Measurements from ENCODE around the gene MRPL39. TPM values are rescaled to one million over a fixed set of nuclear protein-coding genes. Genes with fewer than 3 reads are reported as not detected.

Gene MRPL39
- total and polyA plus RNA-seq, 2 donors (not counting 1 experiment from before 2014, with no cell fraction given) = 10.1 to 19.7 TPM

DNA sequence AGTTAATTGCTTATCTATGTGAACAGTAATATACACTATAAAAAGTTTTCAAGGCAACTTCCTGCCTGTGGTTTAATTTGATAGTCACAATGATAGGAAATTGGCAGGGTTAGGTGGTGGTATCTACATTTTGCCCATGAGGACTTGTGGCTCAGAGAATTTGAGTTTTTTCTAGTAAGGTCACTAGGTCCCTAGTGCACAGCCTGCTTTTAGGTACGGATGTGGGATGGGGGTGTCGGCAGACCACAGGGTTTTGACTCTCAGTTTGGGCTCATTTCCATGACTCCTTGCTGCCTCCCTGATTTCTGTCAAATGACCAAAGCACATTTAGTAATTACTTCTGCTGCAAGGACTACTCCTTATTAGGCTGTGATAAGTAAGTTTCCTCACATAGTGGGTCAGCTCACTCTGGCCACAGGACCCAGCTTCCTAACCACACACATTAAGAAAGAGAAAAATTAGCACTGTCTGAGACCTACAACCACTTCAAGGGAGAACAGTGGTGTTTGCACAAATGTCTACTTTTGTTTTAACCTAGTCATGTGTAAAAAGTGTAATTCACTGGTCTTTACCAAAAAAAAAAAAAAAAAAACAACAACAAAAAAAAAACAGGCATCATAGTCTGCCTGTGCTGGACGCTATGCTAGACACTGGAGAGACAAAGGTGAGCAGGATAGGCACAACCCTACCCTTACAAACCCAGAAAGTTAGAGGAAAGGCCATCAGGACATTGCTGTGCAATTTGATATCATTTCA is 43.7 kb downstream of the MRPL39 start:
- Histone ChIP-seq H3K4me2 (replicated peaks; ENCODE audit: low read depth, low read length, poor library complexity, severe bottlenecking) (peak overlapping the region; percentile 79), H3K4me1 (ENCODE audit: control insufficient read depth in 2 of 2, insufficient read depth in 2 of 2, low read length in 2 of 2) (peaks cover 47 to 58% of the 10 kb centered on the region in 2 donors), H3K9ac (ENCODE audit: low read length) (peak overlapping the region; percentile 76), H4K20me1 (ENCODE audit: control insufficient read depth, insufficient read depth, low read length, poor library complexity, severe bottlenecking) (no peaks in the 10 kb centered on the region), H3K9me3 (ENCODE audit: control extremely low read depth in 1 of 3, control insufficient read depth in 2 of 3, insufficient read depth in 1 of 3, low read length in 2 of 3) (no peaks in the 10 kb centered on the region), H3K79me2 (ENCODE audit: control insufficient read depth, insufficient read depth, low read length) (peaks cover 31% of the 10 kb centered on the region), H3K27ac (ENCODE audit: low read length in 2 of 2) (peak overlapping the region; percentile 78 to 83), H3K36me3 (replicated peaks in 1 of 2; ENCODE audit: control extremely low read depth in 1 of 2, control insufficient read depth in 1 of 2, extremely low read depth in 1 of 2, insufficient read depth in 2 of 2, low read length in 1 of 2) (peaks cover 0 to 3% of the 10 kb centered on the region in 2 experiments), H3K4me3 (ENCODE audit: control extremely low read depth in 1 of 5, extremely low read depth in 1 of 5, insufficient read depth in 1 of 5, low read depth in 2 of 5, low read length in 4 of 5) (peak overlapping the region in 4 of 5 experiments; percentile 61 to 86 (median 76)), H2AFZ (ENCODE audit: insufficient read depth, low read depth, low read length, poor library complexity, severe bottlenecking) (peak overlapping the region; percentile 93), H3K27me3 (replicated peaks in 1 of 4; ENCODE audit: control extremely low read depth in 1 of 4, control insufficient read depth in 3 of 4, insufficient read depth in 4 of 4, low read length in 3 of 4) (no peaks in the 10 kb centered on the region)
- intact Hi-C loops (cut with micrococcal nuclease) = loop anchor here (2.0 to 10.0 kb wide), 2 partner anchors 43 to 389 kb away; partner anchors contain the start of gene MRPL39
- Mint-ChIP-seq H3K4me1 (peaks cover 73% of the 10 kb centered on the region), H3K27ac (peak overlapping the region; percentile 98), H3K4me3 (peak overlapping the region; percentile 100), H3K9me3 (ENCODE audit: insufficient read depth) (no peaks in the 10 kb centered on the region), H3K27me3 (no peaks in the 10 kb centered on the region)
- WGBS (ENCODE audit: insufficient coverage) = 0% methylated on average over 1 of the region's 3 CpGs
- POLR2A ChIA-PET = interaction anchor here (0.7 kb wide), 1 partner anchor 141 kb away, joined by 9 read pairs; no protein-coding TSS in a partner anchor
- TF ChIP-seq, protein P1, sequence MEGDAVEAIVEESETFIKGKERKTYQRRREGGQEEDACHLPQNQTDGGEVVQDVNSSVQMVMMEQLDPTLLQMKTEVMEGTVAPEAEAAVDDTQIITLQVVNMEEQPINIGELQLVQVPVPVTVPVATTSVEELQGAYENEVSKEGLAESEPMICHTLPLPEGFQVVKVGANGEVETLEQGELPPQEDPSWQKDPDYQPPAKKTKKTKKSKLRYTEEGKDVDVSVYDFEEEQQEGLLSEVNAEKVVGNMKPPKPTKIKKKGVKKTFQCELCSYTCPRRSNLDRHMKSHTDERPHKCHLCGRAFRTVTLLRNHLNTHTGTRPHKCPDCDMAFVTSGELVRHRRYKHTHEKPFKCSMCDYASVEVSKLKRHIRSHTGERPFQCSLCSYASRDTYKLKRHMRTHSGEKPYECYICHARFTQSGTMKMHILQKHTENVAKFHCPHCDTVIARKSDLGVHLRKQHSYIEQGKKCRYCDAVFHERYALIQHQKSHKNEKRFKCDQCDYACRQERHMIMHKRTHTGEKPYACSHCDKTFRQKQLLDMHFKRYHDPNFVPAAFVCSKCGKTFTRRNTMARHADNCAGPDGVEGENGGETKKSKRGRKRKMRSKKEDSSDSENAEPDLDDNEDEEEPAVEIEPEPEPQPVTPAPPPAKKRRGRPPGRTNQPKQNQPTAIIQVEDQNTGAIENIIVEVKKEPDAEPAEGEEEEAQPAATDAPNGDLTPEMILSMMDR (IDR thresholded peaks at IDR 0.05) = no peak
- no peak for TF ChIP-seq EZH2 (IDR thresholded peaks at IDR 0.05; ENCODE audit: borderline replicate concordance, insufficient read depth, low read depth, low read length, poor library complexity, severe bottlenecking)
- ATAC-seq (ENCODE audit: low read depth) (no peak), DNase-seq (peak; percentile 40)
- CTCF ChIA-PET = interaction anchor here (0.6 to 3.0 kb wide), 4 partner anchors 10 to 142 kb away, joined by 3 to 12 read pairs (median 6); no protein-coding TSS in a partner anchor

Data from B cell (primary cell).